HG02981 (cell line): ENCODE data around the gene WSCD2.

Experiments
- ATAC-seq: cut with Tn5 transposase; IDR thresholded peaks from one replicate; pipeline ENCODE4 v1.9.1; 2021; ENCODE audit warnings: mild to moderate bottlenecking, moderate library complexity; ENCODE audit not compliant: unreplicated experiment

WSCD2 gene

DNA sequence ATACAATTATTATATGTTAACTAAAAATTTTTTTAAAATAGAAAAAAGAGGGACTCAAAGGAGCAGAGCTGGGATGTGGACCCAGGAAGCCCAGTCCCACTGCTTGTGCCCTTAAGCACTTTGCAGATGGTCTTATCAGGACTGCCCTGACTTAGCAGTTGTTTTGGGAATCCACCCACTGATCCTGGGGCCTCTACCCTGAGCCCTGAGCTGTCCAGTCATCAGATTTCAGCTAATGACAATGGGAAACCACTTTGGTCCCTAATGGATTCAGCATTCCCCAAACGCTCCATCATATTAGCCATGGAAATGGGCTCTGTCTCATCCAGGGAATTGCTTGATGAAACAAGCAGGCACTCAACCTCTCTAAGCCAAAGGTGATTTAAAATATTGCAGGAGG lies 22.5 kb upstream of the WSCD2 start:
- ATAC-seq: no peak

DNA sequence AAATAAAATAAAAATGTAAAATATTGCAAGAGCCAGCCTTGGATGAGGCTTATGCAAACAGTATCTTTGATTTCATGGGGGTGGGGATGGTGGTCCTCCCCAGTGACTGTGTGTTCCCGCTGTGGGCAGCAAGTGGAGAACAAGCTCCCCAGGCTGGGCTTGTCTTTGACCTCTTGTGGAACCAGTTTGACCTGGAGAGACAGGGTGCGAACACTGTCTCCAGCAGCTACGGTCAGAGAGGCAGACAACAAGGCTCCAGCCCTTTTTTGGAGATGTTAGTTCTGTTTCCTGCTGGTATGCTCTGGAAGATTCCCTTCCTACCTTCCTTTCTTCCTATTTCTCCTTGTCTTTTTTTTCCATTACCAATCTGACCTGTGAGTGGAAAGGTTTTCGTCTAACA lies 21.8 kb upstream of the WSCD2 start:
- ATAC-seq: no peak

DNA sequence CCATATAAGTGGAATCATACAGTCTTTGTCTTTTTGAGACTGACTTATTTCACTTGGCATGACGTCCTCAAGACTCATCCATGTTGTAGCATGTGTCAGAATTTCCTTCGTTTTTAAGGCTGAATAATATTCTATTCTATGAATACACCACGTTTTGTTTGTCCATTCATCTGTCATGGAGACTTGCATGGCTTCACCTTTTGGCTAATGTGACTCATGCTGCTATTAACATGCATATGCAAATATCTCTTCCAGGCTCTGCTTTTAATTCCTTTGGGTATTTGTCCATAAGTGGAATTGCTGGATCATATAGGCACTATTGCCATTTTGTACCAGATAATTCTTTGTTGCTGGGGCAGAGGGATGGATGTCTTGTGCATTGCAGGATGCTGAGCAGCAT lies 19.6 kb upstream of the WSCD2 start:
- ATAC-seq: no peak

DNA sequence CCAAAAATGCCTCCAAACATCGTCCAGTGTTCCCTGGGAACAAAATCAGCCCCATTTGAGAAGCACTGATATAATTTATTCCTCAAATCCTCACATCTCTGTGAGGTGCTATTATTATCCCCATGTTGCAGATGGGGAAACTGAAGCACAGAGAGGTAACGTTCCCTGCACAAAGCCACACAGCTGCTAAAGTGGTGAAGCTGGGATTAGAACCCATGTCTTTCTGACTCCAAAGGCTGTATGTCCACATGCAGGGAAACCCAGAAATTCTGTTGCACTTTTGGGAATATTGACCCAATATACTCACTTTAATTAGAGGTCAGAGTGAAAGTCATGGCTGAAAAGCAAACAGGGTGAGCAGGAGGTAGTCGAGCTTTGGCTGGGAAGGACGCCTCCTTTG lies 19.1 kb upstream of the WSCD2 start:
- no peak for ATAC-seq

DNA sequence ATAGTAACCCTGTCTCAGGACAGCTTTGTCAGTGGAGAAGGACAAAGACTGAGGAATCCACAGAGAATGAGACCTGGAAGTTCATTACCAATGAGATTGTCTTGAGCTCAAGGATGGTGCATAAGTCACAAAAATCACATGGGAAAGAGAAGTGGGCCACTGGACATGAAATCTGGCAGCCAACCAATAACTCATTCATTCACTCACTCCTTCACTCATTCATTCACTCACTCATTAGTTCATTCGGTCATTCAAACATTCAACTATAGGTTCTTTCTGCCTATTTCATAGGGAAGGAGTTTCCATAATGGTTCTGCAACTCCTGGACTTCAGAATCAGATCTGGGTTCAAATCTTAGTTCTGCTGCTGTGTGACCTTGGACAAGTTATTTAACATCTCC lies 18.2 kb upstream of the WSCD2 start:
- ATAC-seq: no peak

DNA sequence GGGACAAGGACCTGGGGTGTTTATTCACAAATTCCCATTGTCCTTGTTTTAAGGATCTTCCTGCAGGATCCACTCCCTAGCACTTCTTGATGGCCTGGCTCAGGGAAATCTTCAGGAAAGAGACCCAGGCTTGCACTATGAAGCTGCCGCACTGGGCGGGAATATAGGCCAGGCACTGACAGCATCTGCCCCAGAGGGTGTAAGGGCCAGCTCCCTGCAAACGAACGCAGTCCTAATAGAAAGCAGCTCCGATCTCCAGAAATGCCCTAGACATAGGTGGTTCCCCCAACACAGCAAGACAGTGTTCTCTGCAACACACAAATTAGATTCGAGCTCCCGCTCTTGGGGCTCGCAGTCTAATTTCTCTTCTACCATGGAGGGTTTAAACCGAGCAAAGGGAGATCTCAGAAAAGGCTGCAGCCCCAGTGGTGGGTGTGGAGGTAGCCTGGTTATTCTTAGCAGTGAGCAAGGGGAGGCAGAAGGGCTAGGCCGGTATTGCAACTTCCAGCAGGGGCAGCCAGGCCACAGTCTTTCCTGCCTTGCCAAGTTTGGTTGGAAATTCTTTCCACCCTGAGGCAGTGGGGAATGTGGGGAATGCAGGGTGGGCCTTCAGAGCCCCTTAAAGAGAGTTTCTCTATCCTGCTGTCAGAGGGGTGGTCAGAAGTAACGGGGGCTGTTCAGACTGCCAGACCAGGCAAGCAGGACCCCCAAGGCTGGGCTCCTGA lies 16.1 kb upstream of the WSCD2 start:
- no peak for ATAC-seq

DNA sequence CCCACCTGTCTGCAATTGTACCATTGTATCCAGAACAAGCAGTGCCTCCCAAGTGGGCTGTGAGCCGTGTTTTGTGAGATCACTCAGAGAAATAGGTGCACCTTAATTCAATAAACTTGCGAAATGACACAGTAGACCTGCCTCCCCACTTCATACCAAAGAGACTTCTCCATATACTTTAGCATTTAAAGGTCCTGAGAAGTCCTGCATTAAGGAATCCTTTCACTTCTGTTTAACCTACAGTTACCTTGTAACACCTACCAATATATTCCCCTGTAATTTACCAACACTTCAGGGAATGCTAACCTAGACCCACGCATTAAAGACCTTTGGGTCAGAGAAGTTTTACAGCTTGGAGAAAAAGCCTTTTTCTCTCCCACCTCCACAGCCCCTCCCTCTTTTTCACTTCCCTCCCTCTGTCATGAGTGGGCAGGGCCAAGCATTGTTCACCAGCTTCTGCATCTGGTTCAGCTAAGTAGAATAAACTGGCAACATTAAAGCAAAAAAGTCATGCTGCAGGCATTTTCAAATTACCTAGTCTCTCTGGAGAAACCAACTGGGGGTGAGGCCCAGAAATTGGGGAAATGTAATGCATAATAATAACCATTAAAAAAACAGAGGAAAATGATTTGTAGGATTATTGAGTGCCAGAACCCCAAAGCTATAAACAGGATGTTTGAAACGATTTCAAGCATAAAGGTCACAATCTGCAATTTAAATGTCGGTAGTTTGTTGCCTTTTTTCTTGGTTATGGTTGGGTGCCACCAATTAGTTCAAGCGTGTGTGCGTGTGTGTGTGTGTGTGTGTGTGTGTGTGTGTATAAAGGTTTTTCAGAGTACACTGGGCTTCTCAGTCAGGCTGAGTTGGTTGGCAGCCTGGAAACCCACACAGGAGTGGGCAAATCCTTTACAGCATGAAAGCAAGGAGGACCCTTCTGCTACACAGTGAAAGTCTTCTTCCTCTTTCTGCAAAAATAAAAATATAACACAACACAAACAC lies 13.7 kb upstream of the WSCD2 start:
- ATAC-seq: no peak

DNA sequence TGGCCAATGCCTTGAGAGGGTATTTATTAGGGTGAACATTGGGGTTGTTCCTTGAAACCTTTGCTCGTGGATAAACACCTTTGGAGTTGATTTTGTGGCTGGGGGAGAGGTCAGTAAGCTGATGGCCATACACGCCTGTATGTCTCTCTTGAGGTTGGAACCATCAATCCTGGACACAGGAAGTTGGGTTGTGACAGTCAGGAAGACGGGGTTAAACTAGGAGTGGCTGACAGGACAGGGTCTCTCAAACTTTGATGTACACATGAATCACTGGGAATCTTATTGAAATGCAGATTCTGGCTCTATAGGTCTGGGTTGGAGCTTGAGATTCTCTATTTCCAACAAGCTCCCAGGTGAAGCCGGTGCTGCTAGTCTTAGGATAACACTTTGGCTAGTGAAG lies 12.8 kb upstream of the WSCD2 start:
- ATAC-seq: no peak

DNA sequence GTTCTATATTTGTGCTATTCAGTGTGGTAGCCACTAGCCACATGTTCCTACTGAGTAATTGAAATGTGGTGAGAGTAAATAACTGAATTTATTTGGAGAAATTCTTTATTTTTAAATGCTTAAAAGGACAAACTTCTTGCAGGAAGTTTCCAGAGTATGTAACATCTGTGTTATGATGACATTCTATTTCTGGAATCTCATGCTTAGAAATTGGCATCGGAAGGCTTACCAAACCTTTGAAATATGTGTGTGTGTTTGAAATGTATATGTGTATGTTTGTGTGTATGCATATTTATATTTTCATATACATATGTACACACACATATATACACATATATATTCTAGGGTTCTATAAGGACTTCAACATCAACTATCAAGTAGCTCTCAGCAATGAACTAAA lies 12.4 kb upstream of the WSCD2 start:
- ATAC-seq: no peak

DNA sequence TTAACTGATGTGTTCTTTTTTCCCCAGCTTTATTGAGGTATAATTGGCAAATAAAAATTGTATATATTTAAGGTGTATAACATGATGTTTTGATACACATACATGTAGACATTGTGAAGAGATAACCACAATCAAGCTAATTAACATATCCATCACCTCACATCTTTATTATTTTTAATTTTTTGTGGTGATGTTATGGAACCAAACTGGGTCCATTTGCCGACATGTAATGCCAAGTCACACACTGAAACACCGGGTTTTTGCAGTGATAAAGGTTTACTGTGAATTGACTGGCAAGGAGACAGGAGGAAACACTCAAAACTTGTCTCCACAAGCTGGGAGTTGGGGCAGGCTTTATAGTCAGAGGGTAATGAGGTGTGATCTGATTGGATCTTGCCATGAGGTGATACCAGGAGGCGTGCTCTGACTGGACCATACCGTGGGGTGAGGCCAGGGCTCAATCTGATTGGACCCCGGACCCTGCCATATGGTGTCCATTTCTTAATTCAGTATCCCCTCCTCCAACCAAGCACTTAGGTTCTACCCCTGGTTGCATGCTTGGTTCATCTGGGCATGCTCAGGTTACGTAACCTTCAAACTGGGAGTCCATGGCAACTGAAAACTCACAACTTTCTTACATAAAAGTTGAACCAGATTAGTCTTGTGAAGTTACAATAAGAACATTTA lies 11.8 kb upstream of the WSCD2 start:
- no peak for ATAC-seq

DNA sequence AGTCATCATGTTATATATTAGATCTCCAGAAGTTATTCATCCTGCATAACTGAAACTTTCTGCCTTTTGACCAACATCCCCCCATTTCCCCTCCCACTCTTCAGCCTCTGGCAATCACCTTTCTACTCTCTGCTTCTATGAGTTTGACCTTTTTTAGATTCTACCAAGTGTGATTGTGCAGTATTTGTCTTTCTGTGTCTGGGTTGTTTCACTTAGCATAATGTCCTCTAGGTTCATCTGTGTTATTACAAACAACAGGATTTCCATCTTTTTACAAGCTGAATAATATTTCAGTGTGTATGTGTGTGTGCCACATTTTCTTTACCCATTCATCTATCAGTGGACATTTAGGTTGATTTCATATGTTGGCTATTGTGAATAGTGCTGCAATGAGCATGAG lies 11.2 kb upstream of the WSCD2 start:
- ATAC-seq: no peak

DNA sequence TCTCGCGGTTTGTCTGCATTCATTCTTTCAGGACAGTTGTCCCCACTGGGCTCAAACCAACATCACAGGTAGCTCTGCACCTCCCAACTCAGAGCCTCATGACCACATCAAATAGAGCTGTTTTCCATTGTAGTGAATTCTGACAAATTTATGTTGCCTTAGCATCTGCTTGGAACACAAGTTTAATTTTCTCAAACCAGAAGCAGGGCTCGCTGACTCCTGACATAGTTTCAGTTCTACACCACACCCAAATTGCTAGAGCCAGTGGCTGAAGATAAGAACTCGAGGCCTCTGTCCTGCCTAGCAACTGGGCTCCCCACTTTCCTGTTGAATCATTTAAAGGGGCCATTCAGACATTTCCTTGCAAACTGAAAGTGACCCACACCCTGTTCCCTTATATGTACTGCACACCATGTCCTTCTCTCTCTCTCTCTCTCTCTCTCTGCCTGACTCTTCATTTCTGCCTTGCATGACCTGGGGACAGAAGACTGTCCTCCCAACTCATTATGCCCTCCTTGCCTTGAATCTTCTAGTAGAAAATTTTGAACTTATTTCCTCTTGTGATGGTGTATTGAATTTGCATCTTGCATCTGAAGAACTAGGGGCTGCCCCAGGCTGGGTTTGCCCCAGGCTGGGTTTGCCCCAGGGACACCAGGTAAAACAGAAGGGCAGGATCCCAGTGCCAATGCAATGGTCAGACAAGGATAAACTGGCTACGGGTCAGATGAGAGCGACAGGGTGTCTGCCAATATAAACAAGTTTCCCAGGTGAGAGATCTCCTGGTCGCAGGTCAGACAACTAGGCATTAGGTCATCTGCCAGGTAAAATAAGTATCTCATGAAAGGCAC lies 9.7 kb upstream of the WSCD2 start:
- peak; percentile 54 for ATAC-seq

DNA sequence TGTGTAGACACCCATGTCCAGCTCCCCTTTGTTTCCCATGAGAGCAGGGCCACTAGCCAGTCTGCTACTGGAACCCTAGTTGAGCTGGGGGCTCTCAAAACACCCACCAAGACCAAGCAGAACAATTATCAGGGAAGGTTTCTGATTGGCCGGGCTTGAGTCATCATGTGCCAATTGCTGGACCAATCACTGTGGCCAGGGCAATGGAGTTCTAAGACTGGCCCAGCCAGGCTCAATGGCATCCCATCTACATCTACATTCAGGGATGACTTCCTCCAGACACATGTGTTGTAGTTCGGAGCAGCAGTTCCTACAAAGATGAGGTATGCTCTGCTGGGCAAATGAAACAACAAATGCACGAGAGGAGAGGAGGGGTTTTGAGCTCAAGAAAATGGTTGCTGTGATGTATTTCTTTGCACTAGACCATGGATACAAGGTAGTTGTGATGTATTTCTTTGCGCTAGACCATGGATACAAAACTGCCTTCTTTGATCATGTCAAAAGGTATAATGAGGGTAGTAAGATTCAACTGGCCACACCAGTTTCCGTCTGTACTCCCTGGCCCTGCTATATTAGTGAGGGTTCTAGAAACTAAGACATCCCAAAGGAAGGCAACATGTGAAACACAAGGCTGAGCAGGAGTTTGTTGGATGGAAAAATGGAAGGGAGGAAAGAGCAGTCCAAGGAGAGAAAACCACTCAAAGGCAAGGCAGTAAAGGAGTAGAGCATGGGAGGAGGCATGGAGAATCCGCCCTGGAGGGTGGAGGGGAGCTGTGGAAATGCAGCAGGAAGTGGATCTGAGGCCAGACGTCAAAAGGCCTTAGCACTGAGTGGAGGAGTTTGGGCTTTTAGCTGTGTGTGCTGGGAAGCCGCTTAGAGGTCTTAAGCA lies 8.9 kb upstream of the WSCD2 start:
- ATAC-seq: no peak

DNA sequence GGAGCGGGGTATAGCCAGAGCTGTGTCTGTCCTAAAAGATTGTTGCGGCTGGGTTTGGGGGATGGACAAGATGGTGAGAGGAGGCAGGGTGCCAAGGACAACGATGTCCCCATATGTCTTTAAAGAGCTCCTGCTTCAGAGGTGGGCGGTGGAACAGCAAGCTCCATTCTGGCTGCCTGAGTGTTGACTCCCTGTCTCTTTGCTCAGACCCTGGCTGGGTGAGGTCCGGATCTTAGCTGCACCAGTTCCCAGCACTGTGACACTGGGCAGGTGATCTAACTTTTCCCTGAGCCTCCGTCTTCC lies 8.3 kb upstream of the WSCD2 start:
- no peak for ATAC-seq

DNA sequence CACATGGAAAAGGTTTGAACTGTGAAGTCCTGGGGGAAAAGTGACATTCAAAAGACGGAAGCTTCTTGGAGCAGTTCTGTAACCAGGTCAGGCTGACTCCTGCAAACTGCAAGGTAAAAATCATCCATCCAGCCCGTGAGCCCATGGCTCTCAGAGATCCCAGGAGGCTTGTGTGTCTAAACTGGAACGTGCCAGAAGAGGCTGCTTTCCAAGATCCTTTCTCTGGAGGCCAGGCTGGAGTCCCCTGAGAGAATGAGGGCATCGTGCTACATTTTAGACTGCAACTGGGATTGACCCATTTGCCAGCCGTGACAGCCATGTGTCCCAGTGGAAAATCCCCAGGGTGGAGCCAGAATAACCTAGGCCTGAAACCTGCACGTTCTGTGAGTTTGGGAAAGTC lies 7.8 kb upstream of the WSCD2 start:
- no peak for ATAC-seq

DNA sequence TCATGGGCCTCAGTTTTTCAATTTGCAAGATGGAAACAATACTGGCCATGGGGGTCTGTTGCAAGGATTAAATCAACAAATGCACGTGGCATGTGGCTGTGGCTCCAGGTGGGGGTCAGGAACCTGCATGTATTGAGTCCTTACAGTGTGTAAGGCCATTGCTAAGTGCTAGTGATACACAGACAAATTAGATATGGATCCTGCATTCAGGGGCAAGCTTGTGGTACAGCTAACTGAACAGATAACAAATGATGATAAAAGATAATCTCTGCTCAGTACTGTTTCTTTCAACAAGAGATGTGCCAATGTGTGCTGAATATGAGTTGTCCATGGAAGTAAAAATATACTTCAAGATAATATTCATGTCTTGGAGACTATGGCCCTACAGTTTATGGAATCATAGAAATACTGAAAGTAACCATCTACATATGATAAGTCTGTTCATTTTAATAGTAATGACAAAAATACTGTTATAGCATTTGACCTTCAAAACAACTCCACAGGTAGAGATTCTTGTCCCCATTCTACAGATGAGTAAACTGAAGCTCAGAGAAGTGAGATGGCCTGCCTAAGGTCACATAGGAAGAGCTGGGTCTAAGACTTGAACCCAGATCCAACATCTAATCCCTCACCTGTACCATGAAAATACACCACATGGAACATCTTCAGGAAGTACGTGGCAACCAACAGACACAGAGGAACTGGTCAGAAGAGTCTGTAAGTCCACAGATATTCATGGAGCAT lies 7.2 kb upstream of the WSCD2 start:
- no peak for ATAC-seq

DNA sequence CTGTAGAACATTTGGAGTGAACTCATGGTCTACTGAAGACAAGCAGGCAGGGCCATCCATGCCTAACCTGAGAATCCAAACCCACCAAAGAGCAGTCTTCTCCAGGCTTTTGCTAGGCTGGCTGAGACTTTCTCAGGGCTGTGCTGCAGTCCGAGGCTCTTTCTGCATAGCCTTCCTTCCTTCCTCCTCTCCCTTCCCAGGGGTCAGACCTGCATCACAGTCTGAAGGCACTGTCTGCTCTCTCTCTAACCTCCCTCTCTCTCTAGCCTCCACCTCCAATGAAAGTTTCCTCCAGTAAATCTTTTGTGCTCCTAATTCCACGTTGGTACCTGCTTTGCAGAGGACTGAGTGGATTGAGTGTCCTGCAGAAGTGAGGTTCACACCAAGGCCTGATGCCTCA lies 6.4 kb upstream of the WSCD2 start:
- ATAC-seq: no peak

DNA sequence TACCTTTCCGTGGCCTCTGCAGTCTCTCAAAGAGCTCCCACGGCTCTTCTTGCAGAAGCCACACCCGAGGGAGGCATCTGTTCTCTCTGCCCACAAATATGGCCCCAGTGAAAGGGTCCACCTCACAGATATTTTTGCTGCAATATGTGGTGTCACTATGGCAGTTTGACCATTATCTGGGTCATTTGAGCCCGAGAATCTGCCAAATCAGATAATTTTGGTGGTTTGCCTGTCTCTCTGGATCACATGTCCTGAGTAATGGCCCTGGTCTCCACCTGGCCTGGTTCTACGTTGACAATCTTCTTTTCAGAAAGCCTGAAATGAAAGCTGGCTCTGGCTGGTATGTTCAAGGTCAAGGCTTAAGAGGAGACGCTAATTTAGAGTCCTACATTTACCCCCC lies 5.7 kb upstream of the WSCD2 start:
- ATAC-seq: no peak

DNA sequence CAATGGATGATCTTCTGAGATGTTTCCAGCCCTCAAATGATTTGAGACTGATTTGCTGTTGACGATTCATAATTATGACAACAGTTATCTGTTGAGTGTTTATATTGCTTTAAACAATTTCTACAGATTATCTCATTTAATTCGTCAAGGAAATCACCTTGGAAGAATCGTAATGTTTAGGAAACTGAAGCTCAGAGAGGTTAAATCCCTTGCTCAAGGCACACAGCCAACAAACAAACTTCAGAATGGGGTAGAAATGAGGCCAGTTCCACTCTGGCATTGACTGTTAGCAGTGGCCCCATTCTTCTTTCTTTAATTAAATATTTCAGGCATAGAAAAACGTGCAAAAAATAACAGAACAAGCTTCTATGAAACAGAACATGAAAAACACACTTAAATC lies 4.0 kb upstream of the WSCD2 start:
- ATAC-seq: no peak
